Measurements from ENCODE around the gene SGTB. TPM values are rescaled to one million over a fixed set of nuclear protein-coding genes. Genes with fewer than 3 reads are reported as not detected.
"Not testable (repeated sequence)": the region's sequence is repeated elsewhere in the genome, so short reads cannot be mapped to it uniquely, and the experiment has no call there.

The SGTB gene
- total and polyA plus RNA-seq, 5 experiments from 2014 or later, result 12.5 to 53.8 (median 15.4) TPM

DNA sequence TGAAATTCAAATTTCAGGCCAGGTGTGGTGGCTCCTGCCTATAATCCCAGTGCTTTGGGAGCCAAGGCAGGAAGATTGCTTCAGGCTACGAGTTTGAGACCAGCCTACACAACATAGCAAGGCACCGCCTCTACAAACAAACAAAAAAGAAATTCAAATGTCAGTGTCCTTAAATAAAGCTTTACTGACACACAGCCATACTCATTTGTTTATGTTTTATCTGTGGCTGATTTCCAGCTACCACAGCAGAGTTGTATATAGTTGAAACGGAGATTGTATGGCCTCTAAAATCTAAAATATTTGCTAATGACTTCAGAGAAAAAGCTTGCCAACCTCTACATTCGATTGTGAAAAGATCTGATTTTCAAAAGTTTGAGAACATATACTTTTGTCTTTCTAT is 81.7 kb downstream of the SGTB start:
- ATAC-seq (no peak), DNase-seq (no peak)
- no peak overlapping the region for H3K27ac Mint-ChIP-seq
- H3K4me3 Mint-ChIP-seq, result no peak overlapping the region
- peaks cover 6 to 64% (median 23%) of the 10 kb centered on the region in 3 donors for H3K36me3 Mint-ChIP-seq
- H3K27me3 Mint-ChIP-seq, result no peaks in the 10 kb centered on the region
- no peaks in the 10 kb centered on the region for H3K9me3 Mint-ChIP-seq
- peaks cover 0 to 4% (median 0%) of the 10 kb centered on the region in 4 donors for H3K4me1 Mint-ChIP-seq
- POLR2A ChIA-PET, result no interaction called here

DNA sequence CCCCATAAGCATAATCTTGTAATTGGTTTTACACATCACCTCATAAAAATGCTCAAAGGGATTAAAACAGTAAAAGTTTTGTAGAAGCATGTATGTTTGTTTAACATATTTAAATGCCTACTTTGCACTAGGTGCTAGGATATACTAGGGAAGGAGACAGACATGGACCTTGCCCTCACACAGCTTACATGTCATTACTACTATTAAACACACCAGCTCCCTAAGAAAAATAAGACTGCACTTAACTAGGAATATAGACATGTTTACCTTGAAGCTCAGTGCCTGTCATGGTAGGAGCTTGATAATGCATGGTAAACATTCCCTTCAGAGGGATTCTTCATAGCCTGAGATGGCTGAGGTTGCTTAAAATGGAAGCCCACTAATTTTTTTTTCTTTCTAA is 90.9 kb downstream of the SGTB start:
- POLR2A ChIA-PET, result no interaction called here
- Mint-ChIP-seq H3K27me3 (no peaks in the 10 kb centered on the region), H3K4me1 (peaks cover 6 to 33% (median 14%) of the 10 kb centered on the region in 4 donors), H3K36me3 (peaks cover 0 to 32% (median 2%) of the 10 kb centered on the region in 3 donors), H3K27ac (peak overlapping the region in 2 of 10 donors; percentile 48 to 56), H3K9me3 (no peaks in the 10 kb centered on the region), H3K4me3 (no peak overlapping the region)
- DNase-seq (no peak), ATAC-seq (no peak)

- Mint-ChIP-seq H3K27me3 (no peaks in the 10 kb centered on the region), H3K4me3 (peak overlapping the region; percentile 52 to 100 (median 98)), H3K4me1 (peaks cover 9 to 58% (median 44%) of the 10 kb centered on the region in 4 donors), H3K27ac (peak overlapping the region; percentile 4 to 99 (median 92)), H3K36me3 (peaks cover 0 to 24% (median 2%) of the 10 kb centered on the region in 3 donors), H3K9me3 (no peaks in the 10 kb centered on the region)
- POLR2A ChIA-PET, result interaction anchor here (3.6 to 4.1 kb wide), 2 partner anchors 62 to 96 kb away, joined by 25 to 64 read pairs; partner anchors contain the start of genes CENPK, NLN, PPWD1 and SGTB
- ATAC-seq (no peak), DNase-seq (no peak)
Measured at GRCh38 chr5:65625743-65626142, 96.2 kb downstream of the SGTB start.

- H3K36me3 Mint-ChIP-seq, result peaks cover 0 to 28% (median 2%) of the 10 kb centered on the region in 3 donors
Measured at GRCh38 chr5:65624571-65625555, 97.0 kb downstream of the SGTB start, which contains the start of the genes SHLD3 and TRAPPC13. Gene SHLD3, plus strand, starts transcription at chr5:65625027. Its CDS starts 4,561 bp downstream, at chr5:65629588. Gene TRAPPC13, plus strand, starts transcription at chr5:65625027. Its CDS starts 34 bp downstream, at chr5:65625061.

GRCh38 chr5:65624025-65624570 is 97.8 kb downstream of the SGTB start, which contains the start of gene TRIM23:
Gene TRIM23, minus strand, starts transcription at chr5:65624333. Its CDS starts 59 bp downstream, at chr5:65624274.
- peaks cover 0 to 26% (median 0%) of the 10 kb centered on the region in 3 donors for H3K36me3 Mint-ChIP-seq
- H3K27me3 Mint-ChIP-seq, result no peaks in the 10 kb centered on the region
- POLR2A ChIA-PET, result interaction anchor here (0.7 to 4.1 kb wide), 12 partner anchors 12 to 521 kb away, joined by 3 to 64 read pairs (median 4); partner anchors contain the start of genes CENPK, NLN, PPWD1 and SGTB
- DNase-seq (peak in 9 of 10 donors; percentile 82 to 95 (median 90)), ATAC-seq (peak; percentile 92 to 94)
- no peaks in the 10 kb centered on the region for H3K9me3 Mint-ChIP-seq
- peak within 1 kb of the TSS; percentile 95 to 100 (median 99) for H3K27ac Mint-ChIP-seq
- H3K4me1 Mint-ChIP-seq, result peaks cover 8 to 60% (median 47%) of the 10 kb centered on the region in 4 donors
- H3K4me3 Mint-ChIP-seq, result peak within 1 kb of the TSS; percentile 93 to 100 (median 99)

More at GRCh38 chr5:65624571-65625555, 97.0 kb downstream of the SGTB start, which contains the start of the genes SHLD3 and TRAPPC13:
- Mint-ChIP-seq H3K4me1 (peaks cover 9 to 61% (median 47%) of the 10 kb centered on the region in 4 donors), H3K27ac (peak within 1 kb of the TSS; percentile 95 to 100 (median 99)), H3K27me3 (no peaks in the 10 kb centered on the region), H3K9me3 (no peaks in the 10 kb centered on the region), H3K4me3 (peak within 1 kb of the TSS; percentile 93 to 100 (median 99))
- DNase-seq, result peak; percentile 64 to 96 (median 88)
- POLR2A ChIA-PET, result interaction anchor here (0.7 to 4.1 kb wide), 11 partner anchors 13 to 522 kb away, joined by 3 to 64 read pairs (median 4); partner anchors contain the start of genes CENPK, NLN, PPWD1 and SGTB
- peak; percentile 71 to 73 for ATAC-seq

DNA sequence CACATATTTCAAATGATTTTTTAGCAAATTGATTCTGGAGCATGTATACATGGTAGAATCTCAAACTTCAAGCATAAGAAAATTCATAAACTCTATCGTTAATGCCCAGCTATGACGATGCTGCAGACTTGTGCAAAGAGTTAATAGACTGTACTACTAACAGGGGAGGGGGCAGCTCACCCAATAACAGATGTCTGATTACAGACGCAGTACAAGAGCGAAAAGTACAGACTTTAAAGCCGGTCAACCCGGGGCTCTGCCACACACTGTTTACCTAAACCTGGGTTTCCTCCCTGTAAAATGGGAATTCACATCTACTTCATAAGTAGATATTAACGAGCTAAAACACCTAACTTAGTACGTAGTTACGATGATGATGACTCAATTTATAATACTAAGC is 98.4 kb downstream of the SGTB start:
- ATAC-seq (no peak), DNase-seq (no peak)
- peak overlapping the region; percentile 93 to 100 (median 99) for H3K4me3 Mint-ChIP-seq
- H3K4me1 Mint-ChIP-seq, result peaks cover 9 to 66% (median 52%) of the 10 kb centered on the region in 4 donors
- POLR2A ChIA-PET, result interaction anchor here (0.6 to 4.1 kb wide), 12 partner anchors 11 to 855 kb away, joined by 3 to 64 read pairs (median 4); partner anchors contain the start of genes CENPK, CWC27, NLN and PPWD1
- peaks cover 0 to 24% (median 0%) of the 10 kb centered on the region in 3 donors for H3K36me3 Mint-ChIP-seq
- H3K27ac Mint-ChIP-seq, result peak overlapping the region; percentile 95 to 100 (median 99)
- no peaks in the 10 kb centered on the region for H3K9me3 Mint-ChIP-seq
- no peaks in the 10 kb centered on the region for H3K27me3 Mint-ChIP-seq

- ATAC-seq, DNase-seq, H3K27me3 Mint-ChIP-seq, H3K9me3 Mint-ChIP-seq: not testable (repeated sequence)
- peak overlapping the region in 3 of 10 donors; percentile 22 to 100 (median 36) for H3K27ac Mint-ChIP-seq
- H3K4me1 Mint-ChIP-seq, result peaks cover 10 to 67% (median 51%) of the 10 kb centered on the region in 4 donors
- POLR2A ChIA-PET, result interaction anchor here (0.9 kb wide), 1 partner anchor 38 kb away, joined by 3 read pairs; no protein-coding TSS in a partner anchor
- peak overlapping the region; percentile 41 to 100 (median 98) for H3K4me3 Mint-ChIP-seq
- H3K36me3 Mint-ChIP-seq, result peaks cover 0 to 25% (median 2%) of the 10 kb centered on the region in 3 donors
Measured at GRCh38 chr5:65621961-65622360, 99.9 kb downstream of the SGTB start.

- Mint-ChIP-seq H3K27ac (no peak overlapping the region), H3K4me1 (peaks cover 13 to 59% (median 42%) of the 10 kb centered on the region in 4 donors), H3K36me3 (peaks cover 0 to 38% (median 8%) of the 10 kb centered on the region in 3 donors), H3K4me3 (no peak overlapping the region), H3K27me3 (no peaks in the 10 kb centered on the region), H3K9me3 (no peaks in the 10 kb centered on the region)
- ATAC-seq (no peak), DNase-seq (no peak)
- POLR2A ChIA-PET, result interaction anchor here (0.7 to 0.9 kb wide), 2 partner anchors 9 to 59 kb away, joined by 3 read pairs; no protein-coding TSS in a partner anchor
Measured at GRCh38 chr5:65620021-65620420, 101.9 kb downstream of the SGTB start.

Other genes with a start within 250 kb of the SGTB start
- gene ADAMTS6, start 240.2 kb downstream of the SGTB start, total RNA-seq, result 1 to 10 TPM; 7.7 to 9.6 TPM
- gene ADAMTS6, start 240.2 kb downstream of the SGTB start, polyA plus RNA-seq, result under 1 TPM; 0.25 to 0.66 (median 0.51) TPM
- gene CENPK, start 158.9 kb downstream of the SGTB start, total RNA-seq, result 10 to 100 TPM; 69.5 to 71.0 TPM
- gene CENPK, start 158.9 kb downstream of the SGTB start, polyA plus RNA-seq, result 10 to 100 TPM; 28.6 to 39.8 (median 32.7) TPM
- gene PPWD1, start 158.8 kb downstream of the SGTB start, total RNA-seq, result 100 to 1,000 TPM; 126 to 142 TPM
- gene PPWD1, start 158.8 kb downstream of the SGTB start, polyA plus RNA-seq, result 10 to 100 TPM; 26.8 to 39.5 (median 37.5) TPM
- 10 to 100 TPM; 24.8 to 29.6 TPM for gene TRIM23, start 97.8 kb downstream of the SGTB start, total RNA-seq
- 10 to 100 TPM; 11.6 to 16.0 (median 12.9) TPM for gene TRIM23, start 97.8 kb downstream of the SGTB start, polyA plus RNA-seq
- 1 to 10 TPM; 7.8 to 9.9 TPM for gene SHLD3, start 97.1 kb downstream of the SGTB start, total RNA-seq
- 1 to 10 TPM; 2.6 to 7.2 (median 2.9) TPM for gene SHLD3, start 97.1 kb downstream of the SGTB start, polyA plus RNA-seq
- gene TRAPPC13, start 97.1 kb downstream of the SGTB start, total RNA-seq, result 10 to 100 TPM; 21.6 to 26.2 TPM
- gene TRAPPC13, start 97.1 kb downstream of the SGTB start, polyA plus RNA-seq, result 10 to 100 TPM; 17.3 to 19.7 (median 18.1) TPM
- 1 to 10 TPM; 4.4 to 7.2 TPM for gene NLN, start 96 bp upstream of the SGTB start, total RNA-seq
- 1 to 10 TPM; 2.3 to 4.9 (median 3.7) TPM for gene NLN, start 96 bp upstream of the SGTB start, polyA plus RNA-seq
- 100 to 1,000 TPM; 127 to 135 TPM for gene ERBIN, start 204.5 kb upstream of the SGTB start, total RNA-seq
- 10 to 100 TPM; 50.3 to 53.8 (median 50.9) TPM for gene ERBIN, start 204.5 kb upstream of the SGTB start, polyA plus RNA-seq